Measurements from ENCODE around the gene LUC7L2. TPM values are rescaled to one million over a fixed set of nuclear protein-coding genes. Genes with fewer than 3 reads are reported as not detected.

LUC7L2 gene
- total and polyA plus RNA-seq, 4 donors = 16.2 to 38.9 (median 22.9) TPM

GRCh38 chr7:139417478-139417877, 57.8 kb downstream of the LUC7L2 start:
- 97% methylated on average over 15 of the region's 15 CpGs for WGBS
- no peak for TF ChIP-seq GABPA (IDR thresholded peaks at IDR 0.05 in 1 of 2, conservative IDR thresholded peaks at IDR 0.05 in 1 of 2)
- TF ChIP-seq, protein P1, sequence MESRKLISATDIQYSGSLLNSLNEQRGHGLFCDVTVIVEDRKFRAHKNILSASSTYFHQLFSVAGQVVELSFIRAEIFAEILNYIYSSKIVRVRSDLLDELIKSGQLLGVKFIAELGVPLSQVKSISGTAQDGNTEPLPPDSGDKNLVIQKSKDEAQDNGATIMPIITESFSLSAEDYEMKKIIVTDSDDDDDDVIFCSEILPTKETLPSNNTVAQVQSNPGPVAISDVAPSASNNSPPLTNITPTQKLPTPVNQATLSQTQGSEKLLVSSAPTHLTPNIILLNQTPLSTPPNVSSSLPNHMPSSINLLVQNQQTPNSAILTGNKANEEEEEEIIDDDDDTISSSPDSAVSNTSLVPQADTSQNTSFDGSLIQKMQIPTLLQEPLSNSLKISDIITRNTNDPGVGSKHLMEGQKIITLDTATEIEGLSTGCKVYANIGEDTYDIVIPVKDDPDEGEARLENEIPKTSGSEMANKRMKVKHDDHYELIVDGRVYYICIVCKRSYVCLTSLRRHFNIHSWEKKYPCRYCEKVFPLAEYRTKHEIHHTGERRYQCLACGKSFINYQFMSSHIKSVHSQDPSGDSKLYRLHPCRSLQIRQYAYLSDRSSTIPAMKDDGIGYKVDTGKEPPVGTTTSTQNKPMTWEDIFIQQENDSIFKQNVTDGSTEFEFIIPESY (IDR thresholded peaks at IDR 0.05) = no peak
- TF ChIP-seq HNF4G (IDR thresholded peaks at IDR 0.05) = no peak
- no peak for TF ChIP-seq REST (IDR thresholded peaks at IDR 0.05)
- no peak for TF ChIP-seq JUND (IDR thresholded peaks at IDR 0.05)
- TF ChIP-seq HNF4A (conservative IDR thresholded peaks at IDR 0.05) = no peak
- TF ChIP-seq FOXA1 (IDR thresholded peaks at IDR 0.05) = no peak
- TF ChIP-seq, protein P2, sequence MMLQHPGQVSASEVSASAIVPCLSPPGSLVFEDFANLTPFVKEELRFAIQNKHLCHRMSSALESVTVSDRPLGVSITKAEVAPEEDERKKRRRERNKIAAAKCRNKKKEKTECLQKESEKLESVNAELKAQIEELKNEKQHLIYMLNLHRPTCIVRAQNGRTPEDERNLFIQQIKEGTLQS (IDR thresholded peaks at IDR 0.05) = no peak

DNA sequence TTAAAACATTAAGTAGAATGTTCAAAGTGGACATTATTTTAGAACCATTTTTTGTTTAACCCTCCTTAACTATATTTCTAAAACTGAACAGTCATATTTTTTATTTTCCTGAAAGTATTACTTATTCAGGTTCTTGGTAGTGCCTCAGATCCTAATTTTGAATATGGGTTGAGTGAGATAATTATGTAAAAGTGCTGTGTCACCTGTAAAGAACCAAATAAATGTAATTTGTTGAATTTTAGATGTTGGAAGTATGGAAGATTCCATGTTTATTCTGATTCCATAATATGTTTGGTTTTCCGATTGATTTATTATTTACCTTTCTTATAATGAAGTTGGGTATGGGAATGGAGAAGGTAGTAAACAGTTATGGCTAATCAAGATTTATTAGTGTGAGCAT, 61.4 kb downstream of the LUC7L2 start:
- WGBS = 34% methylated on average over 1 of the region's 1 CpG
- peaks cover 0 to 2% (median 0%) of the 10 kb centered on the region in 4 donors for H3K4me1 ChIP-seq (ENCODE audit: control insufficient read depth in 4 of 4, insufficient read depth in 4 of 4, low read length in 3 of 4)
- TF ChIP-seq RXRA (IDR thresholded peaks at IDR 0.05) (no peak), CTCF (IDR thresholded peaks at IDR 0.05; ENCODE audit: low read depth, low read length, missing input control) (no peak)
- TF ChIP-seq, protein P2 (IDR thresholded peaks at IDR 0.05) = no peak
- H3K27ac ChIP-seq (ENCODE audit: low read depth in 1 of 2, low read length in 2 of 2) = no peak overlapping the region
- no peak overlapping the region for H3K4me3 ChIP-seq (ENCODE audit: low read depth in 1 of 3, low read length in 3 of 3)
- H3K27me3 ChIP-seq (ENCODE audit: control insufficient read depth in 4 of 4, insufficient read depth in 4 of 4, low read length in 3 of 4) = no peaks in the 10 kb centered on the region
- DNase-seq (ENCODE audit: low spot score) = no peak
- peaks cover 11 to 57% (median 52%) of the 10 kb centered on the region in 4 donors for H3K36me3 ChIP-seq (ENCODE audit: control insufficient read depth in 4 of 4, insufficient read depth in 3 of 4, low read depth in 1 of 4, low read length in 3 of 4)
- no peak overlapping the region for H3K9ac ChIP-seq (ENCODE audit: low read depth in 1 of 2, low read length in 2 of 2)
- no peaks in the 10 kb centered on the region for H3K9me3 ChIP-seq (ENCODE audit: control insufficient read depth in 4 of 4, low read length in 3 of 4)

More at GRCh38 chr7:139417478-139417877, 57.8 kb downstream of the LUC7L2 start:
- Histone ChIP-seq H3K27me3 (ENCODE audit: control insufficient read depth in 4 of 4, insufficient read depth in 4 of 4, low read length in 3 of 4) (no peaks in the 10 kb centered on the region), H3K4me3 (ENCODE audit: low read depth in 1 of 3, low read length in 3 of 3) (no peak overlapping the region), H3K9me3 (ENCODE audit: control insufficient read depth in 4 of 4, low read length in 3 of 4) (no peaks in the 10 kb centered on the region), H3K9ac (ENCODE audit: low read depth in 1 of 2, low read length in 2 of 2) (no peak overlapping the region), H3K36me3 (ENCODE audit: control insufficient read depth in 4 of 4, insufficient read depth in 3 of 4, low read depth in 1 of 4, low read length in 3 of 4) (peaks cover 9 to 67% (median 56%) of the 10 kb centered on the region in 4 donors), H3K27ac (ENCODE audit: low read depth in 1 of 2, low read length in 2 of 2) (no peak overlapping the region), H3K4me1 (ENCODE audit: control insufficient read depth in 4 of 4, insufficient read depth in 4 of 4, low read length in 3 of 4) (peaks cover 0 to 2% (median 0%) of the 10 kb centered on the region in 4 donors)
- DNase-seq (ENCODE audit: low spot score) = no peak

Measured in liver (tissue), 9 donors.